ENCODE data around the gene ASB18. TPM values are rescaled to one million over a fixed set of nuclear protein-coding genes. Genes with fewer than 3 reads are reported as not detected.

ASB18 gene
- total RNA-seq, 1 experiment from 2014 or later, result not detected

GRCh38 chr2:236211296-236211695 lies 52.9 kb downstream of the ASB18 start:
- CTCF ChIA-PET, result no interaction called here
- no peaks in the 10 kb centered on the region for H4K20me1 ChIP-seq (ENCODE audit: insufficient read depth)
- no peaks in the 10 kb centered on the region for H3K9me3 ChIP-seq (ENCODE audit: control insufficient read depth in 1 of 2, insufficient read depth in 1 of 2, low read depth in 1 of 2, low read length in 2 of 2)
- no peaks in the 10 kb centered on the region for H3K36me3 ChIP-seq (ENCODE audit: control insufficient read depth in 1 of 2, insufficient read depth in 2 of 2, low read length in 2 of 2)
- no TSS peak for BruUV-seq (replicated peaks)
- no peak for DNase-seq (ENCODE audit: low read depth, low spot score)
- RAD21 ChIA-PET (ENCODE audit: low non-redundant PET in 1 of 2, low total read pairs in 2 of 2, uncharacterized antibody in 2 of 2, unreplicated experiment in 2 of 2), result no interaction called here
- no peaks in the 10 kb centered on the region for H3K4me1 ChIP-seq (ENCODE audit: control insufficient read depth in 1 of 2, insufficient read depth in 2 of 2, low read length in 2 of 2)
- no peak overlapping the region for H3K27ac ChIP-seq (ENCODE audit: low read depth, low read length)
- no peaks in the 10 kb centered on the region for H3K9me2 ChIP-seq (ENCODE audit: insufficient read depth)
- no peak overlapping the region for H3K4me2 ChIP-seq (ENCODE audit: low read length)
- H3K79me2 ChIP-seq (ENCODE audit: insufficient read depth, low read length), result no peaks in the 10 kb centered on the region
- no peak for TF ChIP-seq TCF7L2 (IDR thresholded peaks at IDR 0.05; ENCODE audit: borderline replicate concordance, extremely low read depth, insufficient read depth, insufficient read length)
- TF ChIP-seq CEBPB (IDR thresholded peaks at IDR 0.05; ENCODE audit: low read depth), result no peak
- no peak for TF ChIP-seq MAX (IDR thresholded peaks at IDR 0.05)
- TF ChIP-seq EGR1 (IDR thresholded peaks at IDR 0.05; ENCODE audit: low read depth), result no peak
- no peak for TF ChIP-seq SRF (IDR thresholded peaks at IDR 0.05; ENCODE audit: low read depth)
- TF ChIP-seq FOSL1 (IDR thresholded peaks at IDR 0.05; ENCODE audit: low read depth), result no peak
- no peak for TF ChIP-seq CBX3 (IDR thresholded peaks at IDR 0.05; ENCODE audit: low read depth)
- TF ChIP-seq, protein P1, sequence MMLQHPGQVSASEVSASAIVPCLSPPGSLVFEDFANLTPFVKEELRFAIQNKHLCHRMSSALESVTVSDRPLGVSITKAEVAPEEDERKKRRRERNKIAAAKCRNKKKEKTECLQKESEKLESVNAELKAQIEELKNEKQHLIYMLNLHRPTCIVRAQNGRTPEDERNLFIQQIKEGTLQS (IDR thresholded peaks at IDR 0.05), result no peak
- TF ChIP-seq RAD21 (IDR thresholded peaks at IDR 0.05; ENCODE audit: low read depth), result no peak
- intact Hi-C loops (cut with micrococcal nuclease), result no loop called here
- no peak for ATAC-seq
- POLR2A ChIA-PET, result no interaction called here
- H3K27me3 ChIP-seq (ENCODE audit: insufficient read depth, low read length), result no peaks in the 10 kb centered on the region
- H2AFZ ChIP-seq (ENCODE audit: low read depth, low read length, poor library complexity, severe bottlenecking), result no peak overlapping the region
- H3K9ac ChIP-seq (ENCODE audit: low read length), result no peak overlapping the region
- no peak overlapping the region for H3K4me3 ChIP-seq (replicated peaks in 1 of 2; ENCODE audit: low read depth in 1 of 2, low read length in 2 of 2)

DNA sequence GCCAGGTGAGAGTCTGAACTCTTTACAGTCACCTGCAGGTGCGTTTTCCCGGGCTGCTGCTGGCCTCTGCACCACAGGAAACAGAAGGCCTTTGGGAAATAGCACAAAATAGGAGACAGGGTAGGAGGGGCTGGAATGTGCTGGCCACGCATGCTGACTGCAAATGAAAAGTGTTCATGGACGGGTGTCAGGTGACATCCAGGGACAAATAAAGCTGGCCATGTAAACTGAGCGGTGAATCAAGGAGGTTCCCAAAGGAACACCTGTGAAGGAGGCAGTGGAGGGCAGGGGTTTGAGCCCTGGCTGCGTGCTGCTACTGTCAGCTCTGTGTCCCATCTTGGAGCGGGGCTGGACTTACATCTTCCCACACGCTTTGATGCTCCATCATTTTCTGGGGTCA lies 53.7 kb downstream of the ASB18 start:
- Histone ChIP-seq H3K27me3 (ENCODE audit: insufficient read depth, low read length) (no peaks in the 10 kb centered on the region), H3K9me2 (ENCODE audit: insufficient read depth) (no peaks in the 10 kb centered on the region), H3K9me3 (ENCODE audit: control insufficient read depth in 1 of 2, insufficient read depth in 1 of 2, low read depth in 1 of 2, low read length in 2 of 2) (no peaks in the 10 kb centered on the region), H3K79me2 (ENCODE audit: insufficient read depth, low read length) (no peaks in the 10 kb centered on the region), H3K9ac (ENCODE audit: low read length) (no peak overlapping the region), H3K4me2 (ENCODE audit: low read length) (no peak overlapping the region), H4K20me1 (ENCODE audit: insufficient read depth) (no peaks in the 10 kb centered on the region), H3K4me3 (replicated peaks in 1 of 2; ENCODE audit: low read depth in 1 of 2, low read length in 2 of 2) (no peak overlapping the region), H3K27ac (ENCODE audit: low read depth, low read length) (no peak overlapping the region), H3K36me3 (ENCODE audit: control insufficient read depth in 1 of 2, insufficient read depth in 2 of 2, low read length in 2 of 2) (no peaks in the 10 kb centered on the region), H2AFZ (ENCODE audit: low read depth, low read length, poor library complexity, severe bottlenecking) (no peak overlapping the region), H3K4me1 (ENCODE audit: control insufficient read depth in 1 of 2, insufficient read depth in 2 of 2, low read length in 2 of 2) (no peaks in the 10 kb centered on the region)
- POLR2A ChIA-PET, result no interaction called here
- intact Hi-C loops (cut with micrococcal nuclease), result no loop called here
- BruUV-seq (replicated peaks), result no TSS peak
- RAD21 ChIA-PET (ENCODE audit: low non-redundant PET in 1 of 2, low total read pairs in 2 of 2, uncharacterized antibody in 2 of 2, unreplicated experiment in 2 of 2), result no interaction called here
- no peak for ATAC-seq
- DNase-seq (ENCODE audit: low read depth, low spot score), result no peak
- CTCF ChIA-PET, result no interaction called here
- TF ChIP-seq SP1 (IDR thresholded peaks at IDR 0.05; ENCODE audit: low read depth) (no peak), EZH2 (IDR thresholded peaks at IDR 0.05) (no peak), SIN3A (IDR thresholded peaks at IDR 0.05; ENCODE audit: low read depth) (no peak), ZBTB33 (IDR thresholded peaks at IDR 0.05; ENCODE audit: extremely low read depth, insufficient replicate concordance, low read length) (no peak), SRF (IDR thresholded peaks at IDR 0.05; ENCODE audit: low read depth) (no peak), TCF7L2 (IDR thresholded peaks at IDR 0.05; ENCODE audit: borderline replicate concordance, extremely low read depth, insufficient read depth, insufficient read length) (no peak), EGR1 (IDR thresholded peaks at IDR 0.05; ENCODE audit: low read depth) (no peak), YY1 (IDR thresholded peaks at IDR 0.05; ENCODE audit: extremely low read depth, insufficient replicate concordance, low read depth, low read length) (no peak), CBX3 (IDR thresholded peaks at IDR 0.05; ENCODE audit: low read depth) (no peak), POLR2AphosphoS5 (IDR thresholded peaks at IDR 0.05; ENCODE audit: low read depth, low read length) (no peak)
- TF ChIP-seq, protein P1 (IDR thresholded peaks at IDR 0.05), result no peak
